H1 (cell line): Measurements from ENCODE around the gene MAPKAP1. TPM values are rescaled to one million over a fixed set of nuclear protein-coding genes. Genes with fewer than 3 reads are reported as not detected.

Experiments used
- CTCF ChIA-PET: fragments of 300-600 bp; sonication (Branson Sonifier 250); formaldehyde crosslinking; loops from one replicate; lab custom pipeline; 2021; ENCODE audit not compliant: partially characterized antibody; lab: Charles Lee
- POLR2A ChIA-PET: fragments of 300-600 bp; sonication (Branson Sonifier 250); formaldehyde crosslinking; loops from one replicate; lab custom pipeline; 2021; ENCODE audit warnings: inconsistent platforms; ENCODE audit not compliant: partially characterized antibody; lab: Charles Lee
- DNase-seq, 2 experiments: peaks; one replicate each; pipeline versions ENCODE4 v3.0.0 to v3.0.0-alpha.2; 2010 to 2022; ENCODE audit warnings: low spot score in 2 of 2, low read depth in 1 of 2, mixed read lengths in 1 of 2
- FAIRE-seq: peaks from 2 replicates; lab custom pipeline; 2011; peaks lifted over from hg19 to GRCh38; lab: Jason Lieb, UNC
- H2AFZ ChIP-seq: 2 replicates; pipeline ENCODE4 v1.8.1; 2012; ENCODE audit warnings: low read length, inconsistent platforms
- H2AK5ac ChIP-seq: 2 replicates; pipeline ENCODE4 v1.6.1; 2013; ENCODE audit warnings: low read depth, low read length
- H2BK120ac ChIP-seq: replicated peaks from 2 replicates; pipeline ENCODE3; 2013; ENCODE audit warnings: low read depth, low read length, inconsistent platforms
- H2BK12ac ChIP-seq: 2 replicates; pipeline ENCODE4 v1.6.1; 2013; ENCODE audit warnings: low read depth, low read length
- H2BK15ac ChIP-seq: 2 replicates; pipeline ENCODE4 v1.6.1; 2013; ENCODE audit warnings: low read length
- H2BK20ac ChIP-seq: 2 replicates; pipeline ENCODE4 v1.6.1; 2013; ENCODE audit warnings: low read length
- H2BK5ac ChIP-seq: 2 replicates; pipeline ENCODE4 v1.6.1; 2013; ENCODE audit warnings: low read depth, low read length
- H3K14ac ChIP-seq: 2 replicates; pipeline ENCODE4 v1.6.1; 2013; ENCODE audit warnings: inconsistent platforms; ENCODE audit not compliant: insufficient read length
- H3K18ac ChIP-seq: 2 replicates; pipeline ENCODE4 v1.6.1; 2013; ENCODE audit warnings: low read length; ENCODE audit errors: extremely low read depth
- H3K23ac ChIP-seq: 2 replicates; pipeline ENCODE4 v1.6.1; 2013; ENCODE audit warnings: inconsistent platforms; ENCODE audit not compliant: insufficient read length
- H3K23me2 ChIP-seq: 2 replicates; pipeline ENCODE4 v1.6.1; 2013; ENCODE audit warnings: low read depth, low read length
- H3K27ac ChIP-seq: 2 replicates; pipeline ENCODE4 v1.6.1; 2011; ENCODE audit warnings: low read depth, low read length, inconsistent platforms
- H3K27me3 ChIP-seq, 4 experiments: replicated peaks in 1 of 4; 1 replicate in 1 of 4; 2 replicates in 3 of 4; pipeline versions ENCODE4 v1.6.1 to v1.8.1; 2011 to 2013; ENCODE audit warnings: low read length in 3 of 4, mild to moderate bottlenecking in 3 of 4, inconsistent platforms in 2 of 4, mixed read lengths in 2 of 4, moderate library complexity in 1 of 4; ENCODE audit not compliant: control insufficient read depth in 3 of 4, insufficient read depth in 3 of 4; ENCODE audit errors: extremely low read depth in 1 of 4
- H3K36me3 ChIP-seq, 4 experiments: 2 replicates each; pipeline versions ENCODE4 v1.6.1 to v1.8.1; 2011 to 2013; ENCODE audit warnings: mild to moderate bottlenecking in 4 of 4, low read length in 3 of 4, moderate library complexity in 2 of 4, control low read depth in 1 of 4, inconsistent platforms in 1 of 4; ENCODE audit not compliant: insufficient read depth in 4 of 4, control insufficient read depth in 2 of 4
- H3K4ac ChIP-seq: replicated peaks from 2 replicates; pipeline ENCODE3; 2013; ENCODE audit warnings: low read length, low read depth, mixed read lengths, inconsistent platforms; ENCODE audit not compliant: insufficient read length
- H3K4me1 ChIP-seq, 4 experiments: replicated peaks in 1 of 4; 1 replicate in 1 of 4; 2 replicates in 3 of 4; pipeline versions ENCODE4 v1.6.1 to v1.8.1; 2011 to 2013; ENCODE audit warnings: low read length in 3 of 4, inconsistent platforms in 2 of 4, mixed read lengths in 1 of 4; ENCODE audit not compliant: insufficient read depth in 4 of 4, control insufficient read depth in 3 of 4
- H3K4me2 ChIP-seq, 2 experiments: 2 replicates each; pipeline versions ENCODE4 v1.6.1 to v1.8.1; 2011 to 2013; ENCODE audit warnings: low read depth in 2 of 2, low read length in 2 of 2, control low read depth in 1 of 2, inconsistent platforms in 1 of 2, mild to moderate bottlenecking in 1 of 2; ENCODE audit not compliant: insufficient read depth in 1 of 2
- H3K4me3 ChIP-seq, 4 experiments: fragments of 200-600, 300-600 bp in 1 of 4; sonication (generic), shearing (Covaris generic), sonication (Bioruptor Twin) in 1 of 4; 2 replicates each; pipeline versions ENCODE4 v1.5.1 to v1.8.1; 2011 to 2016; ENCODE audit warnings: low read length in 4 of 4, low read depth in 3 of 4, control low read depth in 2 of 4, inconsistent platforms in 2 of 4, mild to moderate bottlenecking in 2 of 4, mixed read lengths in 1 of 4, moderate library complexity in 1 of 4; ENCODE audit not compliant: insufficient read depth in 2 of 4; ENCODE audit errors: extremely low read depth in 1 of 4
- H3K56ac ChIP-seq: replicated peaks from 2 replicates; pipeline ENCODE3; 2013; ENCODE audit warnings: low read depth, mild to moderate bottlenecking, mixed read lengths, low read length, inconsistent platforms; ENCODE audit not compliant: insufficient read length
- H3K79me1 ChIP-seq: 2 replicates; pipeline ENCODE4 v1.6.1; 2013; ENCODE audit warnings: low read depth, low read length, control low read depth
- H3K79me2 ChIP-seq, 2 experiments: 2 replicates each; pipeline versions ENCODE4 v1.6.1 to v1.8.1; 2012 to 2013; ENCODE audit warnings: low read length in 2 of 2, mild to moderate bottlenecking in 2 of 2, inconsistent platforms in 1 of 2; ENCODE audit not compliant: insufficient read depth in 2 of 2, control insufficient read depth in 1 of 2
- H3K9ac ChIP-seq, 4 experiments: replicated peaks in 1 of 4; 1 replicate in 1 of 4; 2 replicates in 3 of 4; pipeline versions ENCODE4 v1.6.1 to v1.8.1; 2011 to 2013; ENCODE audit warnings: low read depth in 3 of 4, low read length in 3 of 4, control low read depth in 2 of 4, mild to moderate bottlenecking in 2 of 4, moderate library complexity in 2 of 4, inconsistent platforms in 1 of 4; ENCODE audit errors: extremely low read depth in 1 of 4
- H3K9me3 ChIP-seq, 2 experiments: 2 replicates each; pipeline versions ENCODE4 v1.6.1 to v1.8.1; 2012 to 2013; ENCODE audit warnings: mild to moderate bottlenecking in 2 of 2, moderate library complexity in 2 of 2, control low read depth in 1 of 2, inconsistent platforms in 1 of 2, low read depth in 1 of 2, low read length in 1 of 2, mixed read lengths in 1 of 2; ENCODE audit not compliant: insufficient read depth in 2 of 2
- H4K20me1 ChIP-seq, 2 experiments: replicated peaks in 1 of 2; 2 replicates each; pipeline versions ENCODE3 to v1.8.1; 2011 to 2013; ENCODE audit warnings: inconsistent platforms in 2 of 2, low read length in 2 of 2, mild to moderate bottlenecking in 1 of 2; ENCODE audit not compliant: insufficient read depth in 2 of 2, control insufficient read depth in 1 of 2
- H4K5ac ChIP-seq: 2 replicates; pipeline ENCODE4 v1.6.1; 2013; ENCODE audit warnings: low read length, low read depth, mixed read lengths, inconsistent platforms; ENCODE audit not compliant: insufficient read length
- H4K8ac ChIP-seq: 2 replicates; pipeline ENCODE4 v1.8.0; 2013; ENCODE audit warnings: mild to moderate bottlenecking, moderate library complexity, low read length, inconsistent platforms; ENCODE audit not compliant: insufficient read depth; ENCODE audit errors: extremely low read depth
- H4K91ac ChIP-seq: replicated peaks from 2 replicates; pipeline ENCODE3; 2013; ENCODE audit warnings: low read length, mixed read lengths, inconsistent platforms; ENCODE audit not compliant: insufficient read length
- ASH2L ChIP-seq: fragments of 200-600, 300-600 bp; sonication (generic); IDR thresholded peaks from one replicate; pipeline ENCODE4 v1.7.1; 2017; ENCODE audit warnings: low read length
- E2F6 ChIP-seq: IDR thresholded peaks from 2 replicates; pipeline ENCODE4 v1.6.1; 2012; ENCODE audit warnings: inconsistent platforms
- EGR1 ChIP-seq: IDR thresholded peaks from 2 replicates; pipeline ENCODE4 v1.6.1; 2011; ENCODE audit warnings: low read depth, low read length, borderline replicate concordance
- HDAC6 ChIP-seq: IDR thresholded peaks from one replicate; pipeline ENCODE4 v1.7.1; 2012; ENCODE audit warnings: low read depth, mild to moderate bottlenecking, inconsistent platforms, low read length, moderate library complexity
- NANOG ChIP-seq: IDR thresholded peaks from 2 replicates; pipeline ENCODE4 v1.6.1; 2011; ENCODE audit warnings: low read length, low read depth, mild to moderate bottlenecking, inconsistent platforms; ENCODE audit not compliant: insufficient read depth, poor library complexity, severe bottlenecking
- SIN3A ChIP-seq, 2 experiments: IDR thresholded peaks in 1 of 2; conservative IDR thresholded peaks in 1 of 2; 2 replicates each; pipeline ENCODE4 v1.6.1; 2011 to 2012; ENCODE audit warnings: low read length in 2 of 2, improper control_type of control experiment in 1 of 2, low read depth in 1 of 2, mild to moderate bottlenecking in 1 of 2
- SIX5 ChIP-seq: IDR thresholded peaks from 2 replicates; pipeline ENCODE4 v1.6.1; 2011; ENCODE audit warnings: mild to moderate bottlenecking, low read depth, low read length
- SP2 ChIP-seq: IDR thresholded peaks from 2 replicates; pipeline ENCODE4 v1.6.1; 2012; ENCODE audit warnings: mild to moderate bottlenecking, low read length, inconsistent platforms
- SP4 ChIP-seq: IDR thresholded peaks from 2 replicates; pipeline ENCODE4 v1.6.1; 2012; ENCODE audit warnings: low read length, inconsistent platforms
- WGBS, 2 experiments: shearing (Covaris generic) in 1 of 2; methylation state at CpG; one replicate each; pipeline versions ENCODE4 v1.1.6 to v1.1.7; 2013 to 2015; ENCODE audit warnings: low lambda C conversion rate in 2 of 2, mixed read lengths in 2 of 2, inconsistent platforms in 1 of 2, low coverage in 1 of 2, missing lambda C conversion rate in 1 of 2; ENCODE audit not compliant: insufficient replicate concordance in 2 of 2, insufficient coverage in 1 of 2, insufficient read length in 1 of 2; ENCODE audit errors: extremely low coverage in 1 of 2, missing lambda C conversion rate in 1 of 2; 5-methylcytosine and 5-hydroxymethylcytosine counted together
- polyA plus RNA-seq, 7 experiments: library from polyadenylated mRNA; depleted of rRNA in 3 of 7; stranded (reverse) in 5 of 7; unstranded in 2 of 7; fragments of >200 nt in 5 of 7; fragments of 200-250 nt in 2 of 7; gene quantifications; 1 replicate in 5 of 7; 2 replicates in 1 of 7; 4 replicates in 1 of 7; pipeline versions ENCODE4 v1.2.1 to v1.2.3, GENCODE V29; 2011 to 2013; ENCODE audit warnings: missing spikeins in 2 of 7, mixed read lengths in 2 of 7
- total RNA-seq: library from RNA; stranded (reverse); fragmentation: NEBNext Ultra II Directional; extraction: Animal tissue kit (Norgen Biotek cat#: 25700); gene quantifications from 2 replicates; pipeline ENCODE4 v1.2.1, GENCODE V29; 2021

Gene MAPKAP1
- total and polyA plus RNA-seq, 2 of the 8 experiments (the other 6 are each of a cell fraction or from before 2014, with no cell fraction given) = 79.2 to 140 TPM

- Histone ChIP-seq H4K5ac (no peak overlapping the region), H3K79me2 (peaks cover 0 to 21% of the 10 kb centered on the region in 2 experiments; a peak in 2 of 4 replicates), H3K4me1 (peaks cover 4 to 12% (median 7%) of the 10 kb centered on the region in 4 experiments; a peak in 4 of 7 replicates), H4K8ac (no peak overlapping the region), H2AK5ac (no peak overlapping the region), H4K91ac (no peak overlapping the region), H2BK12ac (no peak overlapping the region), H2AFZ (no peak overlapping the region), H2BK5ac (no peak overlapping the region), H3K18ac (no peak overlapping the region), H4K20me1 (no peaks in the 10 kb centered on the region), H3K9me3 (no peaks in the 10 kb centered on the region), H3K23ac (no peak overlapping the region), H2BK20ac (no peak overlapping the region), H2BK15ac (no peak overlapping the region), H3K27me3 (no peaks in the 10 kb centered on the region), H3K14ac (no peak overlapping the region), H3K27ac (no peak overlapping the region), H3K36me3 (peaks cover 0 to 13% (median 1%) of the 10 kb centered on the region in 4 experiments; a peak in 1 of 8 replicates), H3K56ac (no peak overlapping the region), H3K4ac (no peak overlapping the region), H3K79me1 (no peaks in the 10 kb centered on the region), H3K4me3 (no peak overlapping the region), H3K23me2 (peaks cover 15% of the 10 kb centered on the region), H3K9ac (no peak overlapping the region), H3K4me2 (peak overlapping the region in 1 of 2 experiments; percentile 68; a peak in 2 of 4 replicates), H2BK120ac (no peak overlapping the region)
- no peak for FAIRE-seq
- 71% methylated on average over 1 of the region's 1 CpG; no CpG with 5 or more reads in 1 of the 2 experiments for WGBS, 2 experiments
- DNase-seq = no peak
- ChIA-PET CTCF (interaction anchor here (0.6 to 1.7 kb wide), 5 partner anchors 11 to 767 kb away, joined by 3 to 4 read pairs (median 3); no protein-coding TSS in a partner anchor), POLR2A (interaction anchor here (1.1 to 1.6 kb wide), 2 partner anchors 12 to 889 kb away, joined by 3 to 6 read pairs; no protein-coding TSS in a partner anchor)
- TF ChIP-seq ASH2L (no peak), NANOG (no peak), SIX5 (no peak), SP2 (no peak), E2F6 (no peak), SP4 (no peak), HDAC6 (no peak), EGR1 (no peak), SIN3A (conservative IDR thresholded peaks at IDR 0.05 in 1 of 2, IDR thresholded peaks at IDR 0.05 in 1 of 2; ENCODE audit: low read depth in 1 of 2, low read length in 2 of 2) (no peak)
Measured at GRCh38 chr9:125745018-125745417, 38.0 kb upstream of the MAPKAP1 start.
